Measurements from ENCODE around the gene RGS6.

Gene RGS6

DNA sequence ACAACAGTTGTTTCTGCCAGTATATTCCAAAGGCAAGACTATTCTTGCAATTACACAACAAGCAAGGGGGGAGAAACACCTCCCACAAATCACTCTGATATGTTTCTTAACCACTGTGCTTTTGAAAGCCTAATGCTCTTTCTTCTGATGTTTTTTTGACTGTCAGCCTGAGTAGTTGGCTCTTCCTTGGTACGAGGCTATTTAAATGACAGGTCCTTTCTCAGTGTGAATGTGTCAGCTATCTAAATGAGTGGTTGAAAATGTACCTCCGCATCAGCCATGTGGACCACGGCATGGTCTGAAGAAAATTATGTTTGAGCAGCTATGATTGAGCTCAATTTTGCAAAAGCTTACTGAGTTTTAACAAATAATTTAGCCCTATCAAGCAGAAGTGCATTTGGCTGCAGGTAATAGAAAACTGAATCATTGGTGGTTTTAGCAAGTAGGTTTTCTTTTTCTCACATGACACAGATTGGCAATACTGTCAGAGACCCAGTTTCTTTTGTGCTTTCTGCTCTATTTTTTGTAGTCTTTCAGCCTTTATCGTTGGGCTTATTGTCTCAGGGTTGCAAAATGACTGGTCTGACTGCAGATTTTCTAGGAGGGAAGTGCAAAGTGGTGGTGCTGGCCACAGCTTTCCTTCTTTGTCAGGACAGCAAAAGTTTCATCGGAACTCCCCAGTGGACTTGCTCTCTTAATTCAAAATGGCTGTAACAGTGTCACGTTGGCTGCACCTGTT is 162.8 kb downstream of the RGS6 start:
- FAIRE-seq = peak; percentile 86
- TF ChIP-seq POLR2AphosphoS5 (IDR thresholded peaks at IDR 0.05; ENCODE audit: low read depth, low read length) = no peak
- no peak for TF ChIP-seq TAF1 (IDR thresholded peaks at IDR 0.05; ENCODE audit: borderline replicate concordance, low read depth, low read length)
- TF ChIP-seq POLR2A (IDR thresholded peaks at IDR 0.05; ENCODE audit: low read depth, low read length) = no peak
- DNase-seq (ENCODE audit: insufficient read length) = no peak

DNA sequence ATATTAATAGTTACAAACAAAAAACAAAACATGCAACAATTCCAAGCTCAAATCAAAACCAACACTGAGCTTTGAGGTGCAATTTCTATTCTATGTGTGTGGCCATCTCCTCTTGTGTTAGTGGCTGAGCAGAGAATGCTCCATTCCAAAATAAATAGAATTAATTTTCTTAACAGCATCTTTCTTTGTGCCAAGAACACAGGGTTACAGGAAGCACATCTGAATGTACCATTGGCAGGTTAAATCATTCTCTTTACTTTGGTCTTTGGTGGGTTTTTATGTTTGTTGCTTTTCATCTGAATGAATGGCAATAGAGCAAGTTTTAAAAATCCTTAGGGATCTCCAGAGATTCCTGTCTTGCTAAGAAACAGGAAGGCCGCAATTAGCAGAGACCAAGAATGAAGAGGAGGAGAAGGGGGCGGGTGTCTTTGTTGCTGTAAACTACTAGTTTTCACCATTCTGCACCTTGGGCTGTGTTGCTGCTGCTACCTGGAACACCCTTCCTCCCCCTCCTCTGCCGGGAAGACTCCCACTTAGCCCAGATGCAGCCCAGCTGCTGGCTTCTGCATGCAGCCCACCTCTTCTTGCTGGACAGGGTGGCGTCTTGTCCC is 165.0 kb downstream of the RGS6 start:
- DNase-seq (ENCODE audit: insufficient read length) = no peak
- FAIRE-seq = peak; percentile 27
- TF ChIP-seq POLR2A (IDR thresholded peaks at IDR 0.05; ENCODE audit: low read depth, low read length) (no peak), TAF1 (IDR thresholded peaks at IDR 0.05; ENCODE audit: borderline replicate concordance, low read depth, low read length) (no peak), POLR2AphosphoS5 (IDR thresholded peaks at IDR 0.05; ENCODE audit: low read depth, low read length) (no peak)

DNA sequence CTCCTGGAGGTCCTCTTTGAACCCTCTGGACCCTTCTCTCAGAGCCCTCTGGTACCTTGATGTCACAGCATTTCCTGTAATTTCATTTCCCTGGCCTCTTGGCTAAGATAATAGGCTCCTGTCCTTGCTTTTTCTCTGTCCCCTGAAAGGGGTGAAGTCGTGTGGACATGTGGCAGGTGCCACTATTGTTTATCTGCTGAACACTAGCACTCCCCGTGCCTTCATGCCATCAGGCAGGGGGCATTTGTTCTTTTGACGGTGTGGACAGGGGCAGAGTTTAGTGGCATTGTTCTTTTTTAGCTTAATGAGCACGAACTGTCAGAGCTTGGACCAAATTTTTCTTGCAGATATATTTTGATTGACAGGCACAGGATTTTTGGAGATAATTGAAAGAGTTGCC is 166.0 kb downstream of the RGS6 start:
- TF ChIP-seq POLR2AphosphoS5 (IDR thresholded peaks at IDR 0.05; ENCODE audit: low read depth, low read length) (no peak), POLR2A (IDR thresholded peaks at IDR 0.05; ENCODE audit: low read depth, low read length) (no peak), TAF1 (IDR thresholded peaks at IDR 0.05; ENCODE audit: borderline replicate concordance, low read depth, low read length) (no peak)
- peak; percentile 79 for FAIRE-seq
- DNase-seq (ENCODE audit: insufficient read length) = no peak

DNA sequence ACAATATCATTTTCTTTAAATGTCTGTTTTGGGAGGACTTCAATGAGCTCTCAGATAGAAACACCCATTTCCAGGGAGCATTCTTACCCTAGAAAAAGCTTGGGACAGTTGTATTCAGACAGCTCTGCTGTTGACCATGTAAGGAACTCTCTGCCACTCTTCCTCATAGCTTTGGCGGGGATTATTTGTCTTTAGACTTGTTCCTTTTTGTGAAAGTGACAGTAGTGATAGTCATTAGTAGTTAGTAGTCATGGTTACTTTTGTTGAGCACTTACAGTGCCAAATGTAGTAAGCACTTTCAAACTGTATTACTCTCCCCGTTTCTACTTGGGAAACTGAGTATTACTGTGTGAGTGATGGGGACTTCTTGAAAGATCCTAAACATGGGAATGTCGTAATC is 167.3 kb downstream of the RGS6 start:
- DNase-seq (ENCODE audit: insufficient read length) = no peak
- TF ChIP-seq TAF1 (IDR thresholded peaks at IDR 0.05; ENCODE audit: borderline replicate concordance, low read depth, low read length) (no peak), POLR2AphosphoS5 (IDR thresholded peaks at IDR 0.05; ENCODE audit: low read depth, low read length) (no peak), POLR2A (IDR thresholded peaks at IDR 0.05; ENCODE audit: low read depth, low read length) (no peak)
- peak; percentile 73 for FAIRE-seq

DNA sequence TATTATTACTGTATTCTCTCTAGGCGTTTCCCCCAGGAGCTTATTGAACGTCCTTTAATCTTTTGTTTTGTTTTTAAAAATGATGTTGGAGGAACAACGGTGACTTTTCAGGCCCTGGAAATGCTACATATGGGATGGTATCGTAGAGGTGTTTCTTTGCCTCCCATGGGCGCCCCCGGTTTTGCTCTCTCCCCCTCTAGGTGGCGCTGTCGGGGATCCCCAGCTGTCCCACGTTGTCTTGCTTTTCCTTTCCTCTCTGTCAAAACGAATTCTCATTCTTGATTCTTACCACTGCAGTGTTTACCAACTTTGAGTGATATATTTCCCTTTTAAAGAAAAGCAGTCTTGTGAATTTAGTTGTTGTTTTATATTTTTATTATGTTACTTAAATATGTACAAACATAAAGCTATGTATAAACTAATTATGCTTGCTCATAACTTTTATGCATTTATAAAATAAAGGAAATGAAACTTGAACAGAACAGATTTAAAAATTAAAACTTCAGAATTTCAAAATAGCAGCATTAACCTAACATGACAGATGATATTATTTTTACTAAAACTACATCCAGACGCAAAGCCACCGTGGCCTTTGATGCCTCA is 171.9 kb downstream of the RGS6 start:
- no peak for TF ChIP-seq POLR2A (IDR thresholded peaks at IDR 0.05; ENCODE audit: low read depth, low read length)
- no peak for TF ChIP-seq TAF1 (IDR thresholded peaks at IDR 0.05; ENCODE audit: borderline replicate concordance, low read depth, low read length)
- TF ChIP-seq POLR2AphosphoS5 (IDR thresholded peaks at IDR 0.05; ENCODE audit: low read depth, low read length) = no peak
- peak; percentile 4 for DNase-seq (ENCODE audit: insufficient read length)
- peak; percentile 88 for FAIRE-seq

DNA sequence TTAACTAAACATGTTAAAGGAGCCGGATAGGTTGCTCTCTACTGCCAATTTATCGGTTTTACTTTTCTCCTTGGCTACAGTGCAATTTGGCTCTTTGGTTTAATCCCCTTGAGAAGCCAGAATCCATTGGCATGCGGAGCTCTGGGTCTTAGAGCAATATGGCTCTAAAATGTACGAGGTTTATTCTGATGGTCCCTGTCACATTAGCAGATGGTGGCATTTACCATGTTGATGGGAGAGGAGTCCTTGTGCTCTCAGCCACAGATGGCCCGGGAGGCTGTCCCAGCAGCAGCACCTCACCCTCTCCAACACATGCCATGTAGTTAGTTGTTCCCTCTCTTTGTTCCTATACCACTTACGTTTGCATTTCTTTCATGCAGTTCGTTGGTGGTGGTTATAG is 179.7 kb downstream of the RGS6 start:
- TF ChIP-seq POLR2AphosphoS5 (IDR thresholded peaks at IDR 0.05; ENCODE audit: low read depth, low read length) (no peak), TAF1 (IDR thresholded peaks at IDR 0.05; ENCODE audit: borderline replicate concordance, low read depth, low read length) (no peak), POLR2A (IDR thresholded peaks at IDR 0.05; ENCODE audit: low read depth, low read length) (no peak)
- DNase-seq (ENCODE audit: insufficient read length) (no peak), FAIRE-seq (no peak)

DNA sequence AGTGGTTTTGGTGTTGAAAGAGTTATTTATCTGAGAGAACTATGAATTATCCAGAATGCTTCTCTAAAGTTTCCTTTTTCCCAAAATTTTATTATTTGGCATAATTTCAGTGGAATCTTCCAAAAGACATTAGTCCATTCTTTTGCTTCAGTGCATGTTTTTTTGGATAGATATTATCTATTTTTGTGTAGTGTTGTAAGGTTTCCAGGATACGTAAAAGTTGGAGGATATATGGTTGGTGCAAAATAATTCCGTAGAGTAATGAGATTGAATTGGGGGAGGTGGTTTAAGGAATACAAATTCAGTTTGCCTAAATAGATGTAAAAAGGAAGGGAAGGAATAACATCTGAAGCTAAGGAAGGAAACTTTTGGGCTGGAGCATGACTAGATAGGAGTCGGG is 186.6 kb downstream of the RGS6 start:
- FAIRE-seq (no peak), DNase-seq (ENCODE audit: insufficient read length) (no peak)
- TF ChIP-seq POLR2AphosphoS5 (IDR thresholded peaks at IDR 0.05; ENCODE audit: low read depth, low read length) = no peak
- TF ChIP-seq TAF1 (IDR thresholded peaks at IDR 0.05; ENCODE audit: borderline replicate concordance, low read depth, low read length) = no peak
- TF ChIP-seq POLR2A (IDR thresholded peaks at IDR 0.05; ENCODE audit: low read depth, low read length) = no peak

DNA sequence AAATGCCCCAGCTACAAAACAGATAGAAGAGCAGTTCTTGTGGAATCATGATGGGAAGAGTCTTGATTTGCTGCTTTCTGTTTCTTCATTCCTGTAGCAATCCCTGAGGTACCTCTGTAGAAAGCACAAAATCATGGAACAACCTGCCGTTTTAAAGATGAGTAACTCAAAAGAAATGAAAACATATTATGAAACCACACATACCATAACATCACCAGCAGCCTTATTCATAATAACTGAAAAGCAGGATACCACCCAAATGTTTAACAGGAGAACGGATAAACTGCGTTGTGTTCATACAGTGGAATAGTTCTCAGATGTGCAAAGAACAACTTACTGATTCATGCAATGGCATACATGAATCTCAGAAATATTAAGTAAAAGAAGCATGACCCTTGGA is 188.1 kb downstream of the RGS6 start:
- DNase-seq (ENCODE audit: insufficient read length) (no peak), FAIRE-seq (no peak)
- TF ChIP-seq POLR2AphosphoS5 (IDR thresholded peaks at IDR 0.05; ENCODE audit: low read depth, low read length) (no peak), TAF1 (IDR thresholded peaks at IDR 0.05; ENCODE audit: borderline replicate concordance, low read depth, low read length) (no peak), POLR2A (IDR thresholded peaks at IDR 0.05; ENCODE audit: low read depth, low read length) (no peak)

DNA sequence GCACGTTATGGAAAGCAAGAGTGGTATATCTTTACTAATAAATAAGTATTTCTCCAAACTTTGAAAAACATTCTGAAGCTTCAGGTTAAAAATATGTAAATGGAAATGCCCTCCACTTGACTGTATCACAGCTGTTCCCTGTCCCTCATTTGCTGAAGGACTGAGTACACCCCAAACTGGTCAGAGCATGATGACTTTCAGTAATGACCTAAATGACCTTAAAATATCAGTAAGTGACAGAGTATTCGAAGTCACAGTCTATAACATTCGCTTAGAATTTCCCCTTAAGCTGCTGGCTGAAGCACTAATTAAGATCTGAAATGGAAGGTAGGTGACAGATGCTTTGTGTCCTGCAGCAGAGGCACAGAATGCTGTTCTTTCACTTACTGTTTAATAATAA is 191.5 kb downstream of the RGS6 start:
- no peak for TF ChIP-seq POLR2A (IDR thresholded peaks at IDR 0.05; ENCODE audit: low read depth, low read length)
- TF ChIP-seq POLR2AphosphoS5 (IDR thresholded peaks at IDR 0.05; ENCODE audit: low read depth, low read length) = no peak
- no peak for TF ChIP-seq TAF1 (IDR thresholded peaks at IDR 0.05; ENCODE audit: borderline replicate concordance, low read depth, low read length)

DNA sequence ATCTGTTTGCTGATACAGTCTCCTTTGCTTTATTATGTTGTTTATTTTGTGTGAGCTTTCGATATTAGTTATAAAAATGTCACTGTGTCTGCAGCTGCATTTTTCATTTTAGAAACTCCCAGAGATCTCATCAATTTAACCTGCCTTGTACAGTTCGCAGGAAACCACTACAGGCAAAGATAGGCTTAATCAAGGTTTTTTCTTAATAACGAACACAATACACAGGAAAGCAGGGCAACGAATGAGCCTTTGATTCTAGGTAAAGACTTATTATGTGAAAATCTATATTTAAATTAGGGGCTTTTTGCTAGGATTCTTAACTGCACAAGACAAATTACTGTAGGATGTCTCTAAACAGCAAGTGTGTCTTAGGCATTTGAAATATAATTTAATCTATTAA is 191.9 kb downstream of the RGS6 start:
- no peak for TF ChIP-seq TAF1 (IDR thresholded peaks at IDR 0.05; ENCODE audit: borderline replicate concordance, low read depth, low read length)
- FAIRE-seq (no peak), DNase-seq (ENCODE audit: insufficient read length) (no peak)

More for the DNA sequence above, 191.5 kb downstream of the RGS6 start:
- no peak for DNase-seq (ENCODE audit: insufficient read length)
- peak; percentile 58 for FAIRE-seq

DNA sequence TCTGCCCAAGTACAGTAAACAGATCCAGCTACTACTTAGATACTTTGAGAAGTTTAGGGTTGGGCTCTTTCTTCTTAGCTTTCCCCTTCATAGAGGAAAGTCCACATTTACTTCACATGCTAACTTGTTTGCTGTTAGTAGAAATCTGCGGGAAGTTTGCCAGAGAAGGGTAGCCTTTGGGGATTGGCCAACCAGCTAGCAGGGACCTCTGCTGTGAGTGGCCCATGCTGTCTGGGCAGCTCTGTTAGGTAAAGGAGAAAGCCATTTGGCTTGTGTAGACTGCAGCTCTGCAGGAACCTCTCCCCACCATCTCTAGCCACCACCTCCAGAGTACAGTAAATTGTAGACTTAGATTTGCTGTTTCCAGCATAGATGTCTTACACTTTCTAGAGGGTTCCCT is 193.9 kb downstream of the RGS6 start:
- no peak for FAIRE-seq
- no peak for TF ChIP-seq POLR2A (IDR thresholded peaks at IDR 0.05; ENCODE audit: low read depth, low read length)
- TF ChIP-seq POLR2AphosphoS5 (IDR thresholded peaks at IDR 0.05; ENCODE audit: low read depth, low read length) = no peak
- no peak for TF ChIP-seq TAF1 (IDR thresholded peaks at IDR 0.05; ENCODE audit: borderline replicate concordance, low read depth, low read length)
- DNase-seq (ENCODE audit: insufficient read length) = no peak

DNA sequence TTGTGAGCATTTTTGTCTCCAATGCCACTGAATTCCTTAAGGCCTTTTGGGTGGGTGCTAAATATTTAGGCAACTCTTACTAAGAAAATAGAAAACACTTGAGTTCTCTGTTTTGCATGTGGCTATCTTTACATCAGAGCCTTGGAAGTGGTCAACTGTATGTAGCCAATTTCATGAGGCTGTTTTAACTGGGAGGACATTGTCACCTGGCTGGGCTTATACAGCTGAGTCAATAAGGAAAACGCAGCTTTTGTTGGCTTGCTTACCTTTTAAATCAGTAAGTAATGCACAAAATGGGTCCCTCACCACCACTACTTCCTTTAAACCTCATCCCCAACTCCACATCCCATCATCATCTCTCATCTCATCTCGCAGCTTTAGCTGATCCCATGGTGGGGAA is 194.3 kb downstream of the RGS6 start:
- DNase-seq (ENCODE audit: insufficient read length) (no peak), FAIRE-seq (no peak)
- TF ChIP-seq POLR2A (IDR thresholded peaks at IDR 0.05; ENCODE audit: low read depth, low read length) = no peak
- no peak for TF ChIP-seq TAF1 (IDR thresholded peaks at IDR 0.05; ENCODE audit: borderline replicate concordance, low read depth, low read length)
- TF ChIP-seq POLR2AphosphoS5 (IDR thresholded peaks at IDR 0.05; ENCODE audit: low read depth, low read length) = no peak

Data from GM12892 (cell line).